ENCODE data around the gene TWF2. TPM values are rescaled to one million over a fixed set of nuclear protein-coding genes. Genes with fewer than 3 reads are reported as not detected.

TWF2 gene
- total and polyA plus RNA-seq, 2 of the 13 experiments (the other 11 are each of a cell fraction or from before 2014, with no cell fraction given) = 45.5 to 108 TPM

DNA sequence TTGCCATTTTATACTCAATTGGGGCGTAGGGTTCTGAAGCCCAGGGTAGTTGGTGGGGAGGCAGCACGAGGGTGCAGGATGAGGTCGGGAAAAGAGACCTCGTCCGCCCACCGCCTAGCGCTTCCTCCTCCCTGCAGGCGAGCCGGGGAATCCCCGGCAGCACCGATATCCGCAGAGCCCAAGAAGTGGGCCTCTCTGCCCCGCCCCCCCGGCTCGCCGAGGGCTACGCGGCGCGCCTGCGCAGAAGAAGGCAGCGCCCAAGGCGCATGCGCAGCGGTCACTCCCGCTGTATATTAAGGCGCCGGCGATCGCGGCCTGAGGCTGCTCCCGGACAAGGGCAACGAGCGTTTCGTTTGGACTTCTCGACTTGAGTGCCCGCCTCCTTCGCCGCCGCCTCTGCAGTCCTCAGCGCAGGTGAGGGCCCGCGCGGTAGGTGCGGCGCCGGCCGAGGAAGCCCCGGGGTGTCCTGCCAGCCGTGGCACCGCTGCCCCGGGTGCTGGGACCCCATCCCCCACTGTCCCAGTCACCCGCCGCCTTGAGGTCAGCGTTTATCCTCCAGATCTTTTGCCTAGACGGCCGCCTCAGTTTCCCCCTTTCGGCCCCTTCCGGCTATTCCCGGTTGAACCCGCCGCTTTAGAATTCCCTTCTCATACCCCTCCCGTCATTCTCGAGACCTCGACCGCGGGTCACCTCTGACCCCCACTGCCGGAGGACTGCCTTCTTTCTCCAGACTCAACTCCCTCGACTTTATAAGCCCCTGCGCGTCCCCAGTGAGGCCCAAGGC is 40.9 kb downstream of the TWF2 start, which contains the start of gene ALAS1 (continued):
- TF ChIP-seq, protein P1, sequence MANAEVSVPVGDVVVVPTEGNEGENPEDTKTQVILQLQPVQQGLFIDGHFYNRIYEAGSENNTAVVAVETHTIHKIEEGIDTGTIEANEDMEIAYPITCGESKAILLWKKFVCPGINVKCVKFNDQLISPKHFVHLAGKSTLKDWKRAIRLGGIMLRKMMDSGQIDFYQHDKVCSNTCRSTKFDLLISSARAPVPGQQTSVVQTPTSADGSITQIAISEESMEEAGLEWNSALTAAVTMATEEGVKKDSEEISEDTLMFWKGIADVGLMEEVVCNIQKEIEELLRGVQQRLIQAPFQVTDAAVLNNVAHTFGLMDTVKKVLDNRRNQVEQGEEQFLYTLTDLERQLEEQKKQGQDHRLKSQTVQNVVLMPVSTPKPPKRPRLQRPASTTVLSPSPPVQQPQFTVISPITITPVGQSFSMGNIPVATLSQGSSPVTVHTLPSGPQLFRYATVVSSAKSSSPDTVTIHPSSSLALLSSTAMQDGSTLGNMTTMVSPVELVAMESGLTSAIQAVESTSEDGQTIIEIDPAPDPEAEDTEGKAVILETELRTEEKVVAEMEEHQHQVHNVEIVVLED (CRISPR knock-in tag; IDR thresholded peaks at IDR 0.05; ENCODE audit: borderline replicate concordance) = no peak; the same call in 1 of the 2 replicates
- TF ChIP-seq CENPT (CRISPR knock-in tag; IDR thresholded peaks at IDR 0.05; ENCODE audit: low read depth) (0 out of 2 replicates have a peak, but pooled peaks have one; percentile 20), ZFP36 (IDR thresholded peaks at IDR 0.05; ENCODE audit: borderline replicate concordance, low read depth, low read length, partially characterized antibody) (no peak), TAF1 (CRISPR knock-in tag; IDR thresholded peaks at IDR 0.05) (peak; percentile 77), KAT8 (CRISPR knock-in tag; IDR thresholded peaks at IDR 0.05) (peak; percentile 52; the same call in 1 of the 2 replicates), ZNF326 (CRISPR knock-in tag; IDR thresholded peaks at IDR 0.05; ENCODE audit: borderline replicate concordance) (no peak), PRMT3 (CRISPR knock-in tag; IDR thresholded peaks at IDR 0.05; ENCODE audit: borderline replicate concordance, low read depth) (peak; percentile 69; the same call in 1 of the 2 replicates), ZNF879 (CRISPR knock-in tag; IDR thresholded peaks at IDR 0.05) (no peak), NFYB (CRISPR knock-in tag; IDR thresholded peaks at IDR 0.05) (peak; percentile 16; the same call in 1 of the 2 replicates), ELF3 (CRISPR knock-in tag; IDR thresholded peaks at IDR 0.05) (peak; percentile 58), KDM3A (CRISPR knock-in tag; IDR thresholded peaks at IDR 0.05; ENCODE audit: low read depth) (peak; percentile 43; the same call in 1 of the 2 replicates), REL (CRISPR knock-in tag; conservative IDR thresholded peaks at IDR 0.05) (no peak), NFYC (CRISPR knock-in tag; IDR thresholded peaks at IDR 0.05) (no peak), MAF1 (CRISPR knock-in tag; IDR thresholded peaks at IDR 0.05; ENCODE audit: borderline replicate concordance) (peak; percentile 46; the same call in 1 of the 2 replicates), TCF12 (IDR thresholded peaks at IDR 0.05) (no peak), TCF12 (CRISPR knock-in tag; IDR thresholded peaks at IDR 0.05) (peak; percentile 2; the same call in 1 of the 2 replicates), SPEN (CRISPR knock-in tag; IDR thresholded peaks at IDR 0.05; ENCODE audit: low read depth) (peak; percentile 82), ZNF678 (CRISPR knock-in tag; IDR thresholded peaks at IDR 0.05) (peak; percentile 85; the same call in 1 of the 2 replicates), ZNF329 (CRISPR knock-in tag; IDR thresholded peaks at IDR 0.05; ENCODE audit: low read depth) (0 out of 2 replicates have a peak, but pooled peaks have one; percentile 30), ZNF263 (CRISPR knock-in tag; IDR thresholded peaks at IDR 0.05) (peak; percentile 73)
- TF ChIP-seq, protein P2, sequence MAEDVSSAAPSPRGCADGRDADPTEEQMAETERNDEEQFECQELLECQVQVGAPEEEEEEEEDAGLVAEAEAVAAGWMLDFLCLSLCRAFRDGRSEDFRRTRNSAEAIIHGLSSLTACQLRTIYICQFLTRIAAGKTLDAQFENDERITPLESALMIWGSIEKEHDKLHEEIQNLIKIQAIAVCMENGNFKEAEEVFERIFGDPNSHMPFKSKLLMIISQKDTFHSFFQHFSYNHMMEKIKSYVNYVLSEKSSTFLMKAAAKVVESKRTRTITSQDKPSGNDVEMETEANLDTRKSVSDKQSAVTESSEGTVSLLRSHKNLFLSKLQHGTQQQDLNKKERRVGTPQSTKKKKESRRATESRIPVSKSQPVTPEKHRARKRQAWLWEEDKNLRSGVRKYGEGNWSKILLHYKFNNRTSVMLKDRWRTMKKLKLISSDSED (CRISPR knock-in tag; IDR thresholded peaks at IDR 0.05) = no peak
- TF ChIP-seq, protein P3, sequence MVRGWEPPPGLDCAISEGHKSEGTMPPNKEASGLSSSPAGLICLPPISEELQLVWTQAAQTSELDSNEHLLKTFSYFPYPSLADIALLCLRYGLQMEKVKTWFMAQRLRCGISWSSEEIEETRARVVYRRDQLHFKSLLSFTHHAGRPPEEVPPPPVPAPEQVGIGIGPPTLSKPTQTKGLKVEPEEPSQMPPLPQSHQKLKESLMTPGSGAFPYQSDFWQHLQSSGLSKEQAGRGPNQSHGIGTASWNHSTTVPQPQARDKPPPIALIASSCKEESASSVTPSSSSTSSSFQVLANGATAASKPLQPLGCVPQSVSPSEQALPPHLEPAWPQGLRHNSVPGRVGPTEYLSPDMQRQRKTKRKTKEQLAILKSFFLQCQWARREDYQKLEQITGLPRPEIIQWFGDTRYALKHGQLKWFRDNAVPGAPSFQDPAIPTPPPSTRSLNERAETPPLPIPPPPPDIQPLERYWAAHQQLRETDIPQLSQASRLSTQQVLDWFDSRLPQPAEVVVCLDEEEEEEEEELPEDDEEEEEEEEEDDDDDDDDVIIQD (CRISPR knock-in tag; IDR thresholded peaks at IDR 0.05; ENCODE audit: low read depth) = 0 out of 2 replicates have a peak, but pooled peaks have one; percentile 20
- TF ChIP-seq, protein P4, sequence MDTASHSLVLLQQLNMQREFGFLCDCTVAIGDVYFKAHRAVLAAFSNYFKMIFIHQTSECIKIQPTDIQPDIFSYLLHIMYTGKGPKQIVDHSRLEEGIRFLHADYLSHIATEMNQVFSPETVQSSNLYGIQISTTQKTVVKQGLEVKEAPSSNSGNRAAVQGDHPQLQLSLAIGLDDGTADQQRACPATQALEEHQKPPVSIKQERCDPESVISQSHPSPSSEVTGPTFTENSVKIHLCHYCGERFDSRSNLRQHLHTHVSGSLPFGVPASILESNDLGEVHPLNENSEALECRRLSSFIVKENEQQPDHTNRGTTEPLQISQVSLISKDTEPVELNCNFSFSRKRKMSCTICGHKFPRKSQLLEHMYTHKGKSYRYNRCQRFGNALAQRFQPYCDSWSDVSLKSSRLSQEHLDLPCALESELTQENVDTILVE (CRISPR knock-in tag; IDR thresholded peaks at IDR 0.05) = peak; percentile 17; the same call in 1 of the 2 replicates
